Panc1 (cell line): ENCODE results near the gene CORO2B. TPM values are rescaled to one million over a fixed set of nuclear protein-coding genes. Genes with fewer than 3 reads are reported as not detected.

Experiments used
- ATAC-seq: fragments of 200-7000 bp; cut with Tn5 transposase; 2 replicates; pipeline ENCODE4 v1.9.1; 2020; ENCODE audit warnings: mild to moderate bottlenecking, moderate library complexity
- BruUV-seq: library from RNA; stranded (reverse); fragments of 400-500 nt; replicated peaks from 2 replicates; lab custom pipeline; 2021; lab: Mats Ljungman, UMichigan
- CTCF ChIA-PET: fragments of 300-600 bp; sonication (Branson Sonifier 250); formaldehyde crosslinking; loops from one replicate; lab custom pipeline; 2022; ENCODE audit warnings: antibody characterized with exemption; lab: Charles Lee
- POLR2A ChIA-PET: fragments of 300-600 bp; sonication (Branson Sonifier 250); formaldehyde crosslinking; loops from one replicate; lab custom pipeline; 2022; ENCODE audit warnings: antibody characterized with exemption; lab: Charles Lee
- DNase-seq: peaks from one replicate; pipeline ENCODE4 v3.0.0-alpha.2; 2010; ENCODE audit warnings: low read depth, low spot score
- H3K27ac ChIP-seq: 2 replicates; pipeline ENCODE4 v1.5.1; 2011; ENCODE audit warnings: mild to moderate bottlenecking, low read length, inconsistent platforms
- H3K27me3 ChIP-seq: fragments of 200-500 bp; sonication (Bioruptor generic); 2 replicates; pipeline ENCODE4 v1.6.0; 2014; ENCODE audit warnings: low read length, inconsistent platforms; ENCODE audit not compliant: control insufficient read depth, insufficient read depth
- H3K36me3 ChIP-seq: fragments of 200-500 bp; sonication (Bioruptor generic); 2 replicates; pipeline ENCODE4 v1.5.1; 2014; ENCODE audit warnings: inconsistent platforms, mild to moderate bottlenecking, low read length, moderate library complexity; ENCODE audit not compliant: control insufficient read depth, insufficient read depth
- H3K4me1 ChIP-seq: 2 replicates; pipeline ENCODE4 v1.5.1; 2011; ENCODE audit warnings: inconsistent platforms, mild to moderate bottlenecking, low read length, moderate library complexity; ENCODE audit not compliant: control insufficient read depth, insufficient read depth
- H3K4me3 ChIP-seq, 2 experiments: 2 replicates each; pipeline ENCODE4 v1.5.1; 2011 to 2012; ENCODE audit warnings: low read depth in 2 of 2, low read length in 2 of 2, mild to moderate bottlenecking in 2 of 2, inconsistent platforms in 1 of 2, moderate library complexity in 1 of 2
- H3K9me3 ChIP-seq: fragments of 200-500 bp; sonication (Bioruptor generic); 2 replicates; pipeline ENCODE4 v1.5.1; 2014; ENCODE audit warnings: low read depth, mild to moderate bottlenecking, inconsistent platforms, low read length, moderate library complexity; ENCODE audit not compliant: control insufficient read depth, insufficient read depth
- CTCF ChIP-seq: fragments of 450-650 bp; IDR thresholded peaks from 2 replicates; pipeline ENCODE4 v1.5.1; 2017; ENCODE audit warnings: mild to moderate bottlenecking
- POLR2AphosphoS5 ChIP-seq: IDR thresholded peaks from 2 replicates; pipeline ENCODE4 v1.6.1; 2012; ENCODE audit warnings: mild to moderate bottlenecking, low read depth, low read length, moderate library complexity
- REST ChIP-seq, 2 experiments: IDR thresholded peaks; 2 replicates each; pipeline ENCODE4 v1.6.1; 2011 to 2012; ENCODE audit warnings: low read depth in 2 of 2, control low read depth in 1 of 2, low read length in 1 of 2, mild to moderate bottlenecking in 1 of 2, moderate library complexity in 1 of 2; ENCODE audit not compliant: insufficient read depth in 1 of 2
- SIN3A ChIP-seq: IDR thresholded peaks from 2 replicates; pipeline ENCODE4 v1.6.1; 2012; ENCODE audit warnings: low read depth, mild to moderate bottlenecking, low read length, moderate library complexity, borderline replicate concordance; ENCODE audit not compliant: insufficient read depth
- TCF7L2 ChIP-seq: IDR thresholded peaks from 2 replicates; pipeline ENCODE4 v1.6.1; 2011; ENCODE audit warnings: mild to moderate bottlenecking, low read depth, low read length, inconsistent platforms
- in situ Hi-C: cut with HindIII; loops from 2 replicates; pipeline ENCODE4 v1.10.0; 2016; ENCODE audit warnings: low sequenced_read_pairs, low pct_unique_long_range_greater_than_20kb
- intact Hi-C: fragments of 100-400 bp; cut with micrococcal nuclease; formaldehyde crosslinking; loops from one replicate; pipeline ENCODE4 v1.10.0; 2022; ENCODE audit not compliant: unreplicated experiment
- total RNA-seq: library from RNA; stranded (reverse); gene quantifications from one replicate; pipeline ENCODE4 v1.2.1, GENCODE V29; 2021; ENCODE audit not compliant: unreplicated experiment

Gene CORO2B
- total RNA-seq, 1 experiment from 2014 or later, result 0.36 TPM

- Histone ChIP-seq H3K36me3 (no peaks in the 10 kb centered on the region), H3K4me3 (no peak overlapping the region), H3K4me1 (no peaks in the 10 kb centered on the region), H3K27me3 (no peaks in the 10 kb centered on the region), H3K9me3 (no peaks in the 10 kb centered on the region), H3K27ac (no peak overlapping the region)
- no peak for DNase-seq
- no TSS peak for BruUV-seq
- ChIA-PET CTCF (no interaction called here), POLR2A (interaction anchor here (0.7 kb wide), 1 partner anchor 44 kb away, joined by 4 read pairs; no protein-coding TSS in a partner anchor)
- ATAC-seq, result no peak
- no peak for TF ChIP-seq SIN3A
- no peak for TF ChIP-seq REST (IDR thresholded peaks at IDR 0.05; ENCODE audit: insufficient read depth in 1 of 2, low read depth in 2 of 2, low read length in 1 of 2)
- no peak for TF ChIP-seq CTCF
- no peak for TF ChIP-seq TCF7L2
- no peak for TF ChIP-seq POLR2AphosphoS5
- in situ Hi-C loops, result no loop called here
- intact Hi-C loops, result no loop called here
Measured at GRCh38 chr15:68593341-68593740, 14.5 kb downstream of the CORO2B start.

- no peak overlapping the region for H3K27ac ChIP-seq
- TF ChIP-seq CTCF, result no peak
- no peak for TF ChIP-seq TCF7L2
- TF ChIP-seq SIN3A, result no peak
- TF ChIP-seq POLR2AphosphoS5, result no peak
- TF ChIP-seq REST (IDR thresholded peaks at IDR 0.05; ENCODE audit: insufficient read depth in 1 of 2, low read depth in 2 of 2, low read length in 1 of 2), result no peak
- BruUV-seq, result no TSS peak
- in situ Hi-C loops, result no loop called here
- no peaks in the 10 kb centered on the region for H3K9me3 ChIP-seq
- H3K4me3 ChIP-seq, result no peak overlapping the region
- no peaks in the 10 kb centered on the region for H3K4me1 ChIP-seq
- intact Hi-C loops, result no loop called here
- no peaks in the 10 kb centered on the region for H3K27me3 ChIP-seq
- ChIA-PET POLR2A (interaction anchor here (0.6 to 0.7 kb wide), 2 partner anchors 21 to 43 kb away, joined by 3 to 4 read pairs; no protein-coding TSS in a partner anchor), CTCF (no interaction called here)
- no peaks in the 10 kb centered on the region for H3K36me3 ChIP-seq
- no peak for ATAC-seq
- no peak for DNase-seq
Measured at GRCh38 chr15:68593828-68594532, 15.2 kb downstream of the CORO2B start.
